ENCODE results near the gene PRADC1.

The PRADC1 gene

GRCh38 chr2:73258913-73259215 lies 25.8 kb upstream of the PRADC1 start:
- DNase-seq (ENCODE audit: low read depth) = no peak

- no peak for DNase-seq (ENCODE audit: low read depth)
These were observed 25.3 kb upstream of the PRADC1 start for GRCh38 chr2:73258186-73258912.

- DNase-seq (ENCODE audit: low read depth) = no peak
These were observed 24.5 kb upstream of the PRADC1 start for GRCh38 chr2:73257425-73258125.

GRCh38 chr2:73257021-73257420 lies 24.0 kb upstream of the PRADC1 start:
- no peak for DNase-seq (ENCODE audit: low read depth)

- DNase-seq (ENCODE audit: low read depth) = no peak
These were observed 23.5 kb upstream of the PRADC1 start for GRCh38 chr2:73256618-73256922.

GRCh38 chr2:73255907-73256617 lies 23.0 kb upstream of the PRADC1 start:
- no peak for DNase-seq (ENCODE audit: low read depth)

- no peak for DNase-seq (ENCODE audit: low read depth)
These were observed 22.1 kb upstream of the PRADC1 start for GRCh38 chr2:73255007-73255644.

- no peak for DNase-seq (ENCODE audit: low read depth)
These were observed 21.4 kb upstream of the PRADC1 start for GRCh38 chr2:73254343-73255006.

- DNase-seq (ENCODE audit: low read depth) = no peak
These were observed 20.9 kb upstream of the PRADC1 start for GRCh38 chr2:73253901-73254300.

- DNase-seq (ENCODE audit: low read depth) = no peak
These were observed 20.4 kb upstream of the PRADC1 start for GRCh38 chr2:73253400-73253799.

GRCh38 chr2:73252238-73253027 lies 19.4 kb upstream of the PRADC1 start:
- DNase-seq (ENCODE audit: low read depth) = no peak

- DNase-seq (ENCODE audit: low read depth) = no peak
These were observed 18.1 kb upstream of the PRADC1 start for GRCh38 chr2:73250872-73251846.

- DNase-seq (ENCODE audit: low read depth) = no peak
These were observed 16.6 kb upstream of the PRADC1 start for GRCh38 chr2:73249636-73250035.

- DNase-seq (ENCODE audit: low read depth) = no peak
These were observed 13.8 kb upstream of the PRADC1 start for GRCh38 chr2:73246850-73247249.

- DNase-seq (ENCODE audit: low read depth) = no peak
These were observed 11.5 kb upstream of the PRADC1 start for GRCh38 chr2:73244580-73244979.

- DNase-seq (ENCODE audit: low read depth) = no peak
These were observed 11.0 kb upstream of the PRADC1 start for GRCh38 chr2:73243884-73244570.

GRCh38 chr2:73239776-73240175 lies 6.7 kb upstream of the PRADC1 start:
- DNase-seq (ENCODE audit: low read depth) = no peak

GRCh38 chr2:73238976-73239375 lies 5.9 kb upstream of the PRADC1 start:
- no peak for DNase-seq (ENCODE audit: low read depth)

- DNase-seq (ENCODE audit: low read depth) = no peak
These were observed 5.1 kb upstream of the PRADC1 start for GRCh38 chr2:73238149-73238548.

GRCh38 chr2:73237168-73237567 lies 4.1 kb upstream of the PRADC1 start:
- DNase-seq (ENCODE audit: low read depth) = no peak
